ENCODE measurements around the gene SYCP2L. TPM values are rescaled to one million over a fixed set of nuclear protein-coding genes. Genes with fewer than 3 reads are reported as not detected.

The SYCP2L gene
- total and polyA plus RNA-seq, 9 of the 15 experiments (the other 6 are each of a cell fraction or from before 2014, with no cell fraction given) = 12.4 to 46.9 (median 22.0) TPM

DNA sequence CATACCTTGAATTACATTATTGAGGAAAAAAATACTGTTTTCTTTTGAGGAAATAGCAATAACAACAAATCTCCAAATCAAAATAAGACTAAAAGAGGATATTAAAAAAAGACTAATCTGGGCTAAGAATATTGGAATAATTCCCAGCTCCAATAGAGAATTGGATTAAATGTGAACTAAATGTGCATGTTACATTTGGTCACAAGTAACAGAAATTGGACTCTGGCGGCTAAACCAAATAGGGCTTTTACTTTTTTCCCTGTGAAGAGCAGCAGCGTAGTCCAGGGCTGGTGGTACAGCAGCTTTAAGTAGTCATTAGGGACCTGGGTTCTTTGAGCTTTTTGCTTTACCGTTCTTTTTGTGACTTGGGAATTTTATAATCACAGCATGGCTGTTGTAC, 85.3 kb downstream of the SYCP2L start:
- Histone ChIP-seq H3K9me3 (replicated peaks; ENCODE audit: control insufficient read depth, insufficient read depth, low read depth, low read length) (no peaks in the 10 kb centered on the region), H3K4me1 (replicated peaks in 1 of 2; ENCODE audit: control insufficient read depth in 2 of 2, insufficient read depth in 2 of 2, low read length in 2 of 2) (no peaks in the 10 kb centered on the region), H2AFZ (ENCODE audit: low read depth, low read length) (no peak overlapping the region), H3K4me2 (ENCODE audit: insufficient read depth, low read length) (no peak overlapping the region), H3K9ac (ENCODE audit: insufficient read depth in 1 of 2, low read depth in 2 of 2, low read length in 2 of 2) (no peak overlapping the region), H3K9me1 (ENCODE audit: control insufficient read depth, insufficient read depth, low read length) (no peaks in the 10 kb centered on the region), H3K27me3 (ENCODE audit: control insufficient read depth in 2 of 2, insufficient read depth in 2 of 2, low read length in 2 of 2) (no peaks in the 10 kb centered on the region), H3K36me3 (ENCODE audit: control insufficient read depth, insufficient read depth, low read length) (peaks cover 32% of the 10 kb centered on the region; the same call in 2 of the 3 replicates), H3K79me2 (ENCODE audit: control insufficient read depth, insufficient read depth, low read length) (no peaks in the 10 kb centered on the region), H4K20me1 (replicated peaks; ENCODE audit: control insufficient read depth, insufficient read depth, low read length) (no peaks in the 10 kb centered on the region), H3K4me3 (no peak overlapping the region), H3K27ac (ENCODE audit: extremely low read depth, low read depth, low read length) (no peak overlapping the region)
- in situ Hi-C loops (cut with MboI) (loop anchor here (25.0 kb wide), 1 partner anchor 515 kb away; no protein-coding TSS in a partner anchor), intact Hi-C loops (cut with micrococcal nuclease) (no loop called here)
- BruUV-seq (replicated peaks) = no TSS peak
- WGBS (ENCODE audit: insufficient coverage, low coverage, missing lambda C conversion rate) = 93% methylated on average over 3 of the region's 3 CpGs
- TF ChIP-seq, protein P1, sequence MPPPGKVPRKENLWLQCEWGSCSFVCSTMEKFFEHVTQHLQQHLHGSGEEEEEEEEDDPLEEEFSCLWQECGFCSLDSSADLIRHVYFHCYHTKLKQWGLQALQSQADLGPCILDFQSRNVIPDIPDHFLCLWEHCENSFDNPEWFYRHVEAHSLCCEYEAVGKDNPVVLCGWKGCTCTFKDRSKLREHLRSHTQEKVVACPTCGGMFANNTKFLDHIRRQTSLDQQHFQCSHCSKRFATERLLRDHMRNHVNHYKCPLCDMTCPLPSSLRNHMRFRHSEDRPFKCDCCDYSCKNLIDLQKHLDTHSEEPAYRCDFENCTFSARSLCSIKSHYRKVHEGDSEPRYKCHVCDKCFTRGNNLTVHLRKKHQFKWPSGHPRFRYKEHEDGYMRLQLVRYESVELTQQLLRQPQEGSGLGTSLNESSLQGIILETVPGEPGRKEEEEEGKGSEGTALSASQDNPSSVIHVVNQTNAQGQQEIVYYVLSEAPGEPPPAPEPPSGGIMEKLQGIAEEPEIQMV (tag; conservative IDR thresholded peaks at IDR 0.05; ENCODE audit: low read depth) = no peak
- TF ChIP-seq HDAC3 (IDR thresholded peaks at IDR 0.05; ENCODE audit: borderline replicate concordance, partially characterized antibody) = no peak
- ChIA-PET CTCF (ENCODE audit: low intra/inter-chr PET ratio) (no interaction called here), POLR2A (interaction anchor here (0.6 to 0.9 kb wide), 3 partner anchors 9 to 1369 kb away, joined by 3 read pairs; no protein-coding TSS in a partner anchor)
- FAIRE-seq (no peak), DNase-seq (ENCODE audit: extremely low read depth in 1 of 4, low spot score in 3 of 4) (no peak), ATAC-seq (no peak)

DNA sequence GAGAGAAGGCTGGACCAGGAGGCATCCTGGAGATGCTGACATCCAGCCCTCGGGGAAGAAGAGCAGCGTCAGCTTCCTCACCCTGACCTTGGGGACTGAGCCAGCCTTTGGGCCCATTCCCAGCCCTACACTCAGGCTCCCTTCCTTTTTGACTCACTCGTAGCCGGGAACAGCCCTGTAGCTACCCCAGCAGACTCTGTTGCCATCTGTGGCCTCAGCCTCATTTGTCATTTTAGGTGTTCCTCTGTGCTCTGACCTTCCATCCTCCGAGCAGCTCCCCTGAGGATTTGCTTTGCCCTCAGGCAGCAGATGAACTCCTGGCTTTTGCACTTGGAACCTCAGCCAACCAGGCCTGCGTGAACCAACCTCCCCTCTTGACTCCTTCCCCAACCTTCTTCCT, 89.7 kb downstream of the SYCP2L start:
- ChIA-PET POLR2A (interaction anchor here (1.9 kb wide), 1 partner anchor 14 kb away, joined by 6 read pairs; no protein-coding TSS in a partner anchor), CTCF (ENCODE audit: low intra/inter-chr PET ratio) (no interaction called here)
- no peaks in the 10 kb centered on the region for H3K9me3 ChIP-seq (replicated peaks; ENCODE audit: control insufficient read depth, insufficient read depth, low read depth, low read length)
- H3K79me2 ChIP-seq (ENCODE audit: control insufficient read depth, insufficient read depth, low read length) = no peaks in the 10 kb centered on the region
- H3K27me3 ChIP-seq (ENCODE audit: control insufficient read depth in 2 of 2, insufficient read depth in 2 of 2, low read length in 2 of 2) = no peaks in the 10 kb centered on the region
- H3K36me3 ChIP-seq (ENCODE audit: control insufficient read depth, insufficient read depth, low read length) = peaks cover 19% of the 10 kb centered on the region; the same call in 2 of the 3 replicates
- no peak overlapping the region for H3K4me2 ChIP-seq (ENCODE audit: insufficient read depth, low read length)
- no peaks in the 10 kb centered on the region for H3K9me1 ChIP-seq (ENCODE audit: control insufficient read depth, insufficient read depth, low read length)
- H3K9ac ChIP-seq (ENCODE audit: insufficient read depth in 1 of 2, low read depth in 2 of 2, low read length in 2 of 2) = peak overlapping the region in 1 of 2 experiments; percentile 59; a peak in 2 of 4 replicates
- WGBS (ENCODE audit: insufficient coverage, low coverage, missing lambda C conversion rate) = 77% methylated on average over 6 of the region's 6 CpGs
- no TSS peak for BruUV-seq (replicated peaks)
- FAIRE-seq = no peak
- H3K4me1 ChIP-seq (replicated peaks in 1 of 2; ENCODE audit: control insufficient read depth in 2 of 2, insufficient read depth in 2 of 2, low read length in 2 of 2) = no peaks in the 10 kb centered on the region
- no peak for DNase-seq (ENCODE audit: extremely low read depth in 1 of 4, low spot score in 3 of 4)
- in situ Hi-C loops (cut with MboI) = no loop called here
- no peak overlapping the region for H3K27ac ChIP-seq (ENCODE audit: extremely low read depth, low read depth, low read length)
- ATAC-seq = peak; percentile 41; the same call in 2 of the 3 replicates
- H2AFZ ChIP-seq (ENCODE audit: low read depth, low read length) = no peak overlapping the region
- no peak overlapping the region for H3K4me3 ChIP-seq
- no peaks in the 10 kb centered on the region for H4K20me1 ChIP-seq (replicated peaks; ENCODE audit: control insufficient read depth, insufficient read depth, low read length)
- intact Hi-C loops (cut with micrococcal nuclease) = no loop called here
- TF ChIP-seq, protein P2, sequence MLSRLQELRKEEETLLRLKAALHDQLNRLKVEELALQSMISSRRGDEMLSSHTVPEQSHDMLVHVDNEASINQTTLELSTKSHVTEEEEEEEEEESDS (CRISPR knock-in tag; IDR thresholded peaks at IDR 0.05) = no peak
- TF ChIP-seq MTF1 (CRISPR knock-in tag; IDR thresholded peaks at IDR 0.05; ENCODE audit: borderline replicate concordance) (no peak), SMARCE1 (IDR thresholded peaks at IDR 0.05) (no peak), ZNF324 (CRISPR knock-in tag; IDR thresholded peaks at IDR 0.05) (no peak), HDAC8 (tag; IDR thresholded peaks at IDR 0.05) (no peak), TAF15 (IDR thresholded peaks at IDR 0.05; ENCODE audit: low read depth, low read length) (no peak), CBX1 (IDR thresholded peaks at IDR 0.05; ENCODE audit: low read depth) (no peak), ZNF165 (CRISPR knock-in tag; IDR thresholded peaks at IDR 0.05; ENCODE audit: borderline replicate concordance) (no peak)
- TF ChIP-seq, protein P3, sequence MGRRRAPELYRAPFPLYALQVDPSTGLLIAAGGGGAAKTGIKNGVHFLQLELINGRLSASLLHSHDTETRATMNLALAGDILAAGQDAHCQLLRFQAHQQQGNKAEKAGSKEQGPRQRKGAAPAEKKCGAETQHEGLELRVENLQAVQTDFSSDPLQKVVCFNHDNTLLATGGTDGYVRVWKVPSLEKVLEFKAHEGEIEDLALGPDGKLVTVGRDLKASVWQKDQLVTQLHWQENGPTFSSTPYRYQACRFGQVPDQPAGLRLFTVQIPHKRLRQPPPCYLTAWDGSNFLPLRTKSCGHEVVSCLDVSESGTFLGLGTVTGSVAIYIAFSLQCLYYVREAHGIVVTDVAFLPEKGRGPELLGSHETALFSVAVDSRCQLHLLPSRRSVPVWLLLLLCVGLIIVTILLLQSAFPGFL (CRISPR knock-in tag; IDR thresholded peaks at IDR 0.05) = no peak
